ENCODE measurements around the gene TLK2.

- TF ChIP-seq POLR2A (IDR thresholded peaks at IDR 0.05; ENCODE audit: low read depth, low read length) (no peak), CTCF (IDR thresholded peaks at IDR 0.05; ENCODE audit: extremely low read depth in 1 of 2, insufficient read depth in 1 of 2, low read depth in 1 of 2, low read length in 2 of 2) (no peak), EZH2 (IDR thresholded peaks at IDR 0.05; ENCODE audit: borderline replicate concordance, low read depth, low read length, severe bottlenecking) (no peak), MYC (IDR thresholded peaks at IDR 0.05; ENCODE audit: low read depth, low read length) (no peak), POLR2AphosphoS5 (IDR thresholded peaks at IDR 0.05; ENCODE audit: insufficient read depth, low read depth, low read length) (no peak), MAX (IDR thresholded peaks at IDR 0.05; ENCODE audit: insufficient read depth, insufficient read length) (no peak), FOS (IDR thresholded peaks at IDR 0.05; ENCODE audit: borderline replicate concordance, insufficient read depth, low read length) (no peak), GATA2 (IDR thresholded peaks at IDR 0.05; ENCODE audit: insufficient read depth, insufficient read length, low read depth, low read length) (peak; percentile 16), JUN (IDR thresholded peaks at IDR 0.05; ENCODE audit: borderline replicate concordance, insufficient read depth, insufficient read length, low read depth) (no peak)
Measured at GRCh38 chr17:62643496-62643895, 164.9 kb downstream of the TLK2 start.

Measured in endothelial cell of umbilical vein (primary cell).